ENCODE measurements around the gene NCK1. TPM values are rescaled to one million over a fixed set of nuclear protein-coding genes. Genes with fewer than 3 reads are reported as not detected.
A peak's percentile ranks its signal among the peaks of the same experiment; 100 is the strongest.

The NCK1 gene
- total and polyA plus RNA-seq, 11 donors = 6.5 to 36.0 (median 23.3) TPM

- Histone ChIP-seq H3K27ac (no peak overlapping the region), H3K4me1 (peaks cover 0 to 52% (median 31%) of the 10 kb centered on the region in 12 donors), H3K4me3 (no peak overlapping the region), H3K27me3 (no peaks in the 10 kb centered on the region), H3K9me3 (peaks cover 0 to 20% (median 3%) of the 10 kb centered on the region in 12 donors), H3K36me3 (no peaks in the 10 kb centered on the region)
- intact Hi-C loops (cut with DNase I) = no loop called here
- ATAC-seq (no peak), DNase-seq (no peak)
- 91 to 97% (median 93%) methylated on average over 3 of the region's 3 CpGs for WGBS, 4 donors
- TF ChIP-seq CTCF (IDR thresholded peaks at IDR 0.05) (no peak), POLR2A (IDR thresholded peaks at IDR 0.05) (no peak)
Observed at GRCh38 chr3:136914739-136915138, 52.7 kb downstream of the NCK1 start.

- WGBS, 4 donors = 91 to 100% (median 98%) methylated on average over 1 of the region's 1 CpG
- intact Hi-C loops (cut with DNase I) = no loop called here
- no peak overlapping the region for H3K27ac ChIP-seq
Observed at GRCh38 chr3:136916223-136916622, 54.2 kb downstream of the NCK1 start.

GRCh38 chr3:136919799-136920580, 58.0 kb downstream of the NCK1 start:
- peak in 1 of 4 donors; percentile 72 for ATAC-seq

More at GRCh38 chr3:136916223-136916622, 54.2 kb downstream of the NCK1 start:
- Histone ChIP-seq H3K4me1 (peaks cover 0 to 58% (median 30%) of the 10 kb centered on the region in 12 donors), H3K9me3 (peaks cover 0 to 21% (median 3%) of the 10 kb centered on the region in 12 donors), H3K4me3 (no peak overlapping the region), H3K27me3 (no peaks in the 10 kb centered on the region), H3K36me3 (no peaks in the 10 kb centered on the region)
- DNase-seq (no peak), ATAC-seq (no peak)
- TF ChIP-seq POLR2A (IDR thresholded peaks at IDR 0.05) (no peak), CTCF (IDR thresholded peaks at IDR 0.05) (no peak)

More at GRCh38 chr3:136919799-136920580, 58.0 kb downstream of the NCK1 start:
- no peaks in the 10 kb centered on the region for H3K36me3 ChIP-seq
- peaks cover 0 to 7% (median 0%) of the 10 kb centered on the region in 12 donors for H3K9me3 ChIP-seq
- peak overlapping the region in 1 of 12 donors; percentile 21 for H3K4me3 ChIP-seq
- WGBS, 4 donors = 40 to 60% (median 46%) methylated on average over 1 of the region's 1 CpG
- intact Hi-C loops (cut with DNase I) = loop anchor here in 1 of 10 donors (10.0 kb wide), 1 partner anchor 55 kb away; the partner anchor contains the start of gene NCK1
- H3K27ac ChIP-seq = peak overlapping the region in 11 of 12 donors; percentile 12 to 83 (median 51)
- DNase-seq = no peak
- H3K27me3 ChIP-seq = no peaks in the 10 kb centered on the region
- H3K4me1 ChIP-seq = peaks cover 0 to 62% (median 31%) of the 10 kb centered on the region in 12 donors
- TF ChIP-seq POLR2A (IDR thresholded peaks at IDR 0.05) = no peak
- no peak for TF ChIP-seq CTCF (IDR thresholded peaks at IDR 0.05)
